Gastroesophageal sphincter (tissue), 4 donors: ENCODE data around the gene NOS3. TPM values are rescaled to one million over a fixed set of nuclear protein-coding genes. Genes with fewer than 3 reads are reported as not detected.

ENCODE experiments used
- ATAC-seq: fragments of 150-250 bp; one replicate; pipeline ENCODE4 v1.9.1; 2016; ENCODE audit warnings: mild to moderate bottlenecking, moderate library complexity
- H3K27ac ChIP-seq, 4 donors: fragments of 200-600 bp; sonication (generic) in 3 of 4; 1 replicate in 3 of 4; 2 replicates in 1 of 4; pipeline ENCODE4 v1.5.1; 2016 to 2019
- H3K27me3 ChIP-seq: fragments of 200-600 bp; sonication (generic); one replicate; pipeline ENCODE4 v1.5.1; 2019
- H3K36me3 ChIP-seq, 2 donors: fragments of 200-600 bp; sonication (generic); one replicate each; pipeline ENCODE4 v1.5.1; 2019; ENCODE audit warnings: control low read depth in 1 of 2
- H3K4me1 ChIP-seq, 3 donors: fragments of 200-600 bp; sonication (generic); 1 replicate in 2 of 3; 2 replicates in 1 of 3; pipeline ENCODE4 v1.5.1; 2016 to 2019; ENCODE audit warnings: control low read depth in 2 of 3
- H3K4me3 ChIP-seq, 2 donors: fragments of 200-600 bp; sonication (generic); one replicate each; pipeline ENCODE4 v1.5.1; 2019; ENCODE audit warnings: mild to moderate bottlenecking in 1 of 2, moderate library complexity in 1 of 2
- H3K9me3 ChIP-seq, 3 donors: fragments of 200-600 bp; sonication (generic); one replicate each; pipeline ENCODE4 v1.5.1; 2017 to 2019; ENCODE audit warnings: control low read depth in 2 of 3
- CTCF ChIP-seq, 4 experiments: fragments of 200-600 bp in 2 of 4; fragments of 450-650 bp in 2 of 4; sonication (generic) in 1 of 4; IDR thresholded peaks; one replicate each; pipeline ENCODE4 v1.5.1; 2017 to 2019; ENCODE audit warnings: antibody characterized with exemption in 4 of 4, mild to moderate bottlenecking in 2 of 4, moderate library complexity in 2 of 4
- EP300 ChIP-seq: sonication (generic); formaldehyde crosslinking; IDR thresholded peaks from one replicate; pipeline ENCODE4 v1.6.1; 2017; ENCODE audit warnings: antibody characterized with exemption, mild to moderate bottlenecking
- POLR2A ChIP-seq, 2 donors: fragments of 450-650 bp; IDR thresholded peaks; one replicate each; pipeline ENCODE4 v1.6.1; 2017; ENCODE audit warnings: antibody characterized with exemption in 2 of 2, mild to moderate bottlenecking in 2 of 2, moderate library complexity in 1 of 2
- POLR2AphosphoS5 ChIP-seq: sonication (generic); formaldehyde crosslinking; IDR thresholded peaks from one replicate; pipeline ENCODE4 v1.6.1; 2017; ENCODE audit warnings: antibody characterized with exemption
- WGBS, 2 donors: methylation state at CpG; one replicate each; pipeline ENCODE4 v1.1.5; 2018; ENCODE audit warnings: low coverage in 1 of 2; 5-methylcytosine and 5-hydroxymethylcytosine counted together
- total RNA-seq, 4 donors: library from RNA; depleted of rRNA; stranded (reverse); fragments of >200 nt; gene quantifications; one replicate each; pipeline ENCODE4 v1.1.0, GENCODE V29; 2016

Gene NOS3
- total RNA-seq, 4 donors from 2014 or later: 6.8 to 29.4 (median 13.5) TPM

GRCh38 chr7:150946421-150947240, 44.2 kb upstream of the NOS3 start:
- ATAC-seq: no peak
- Histone ChIP-seq H3K4me3 (no peak overlapping the region), H3K27ac (peak overlapping the region in 3 of 4 donors; percentile 60 to 71 (median 66)), H3K4me1 (peaks cover 0 to 34% (median 21%) of the 10 kb centered on the region in 3 donors), H3K27me3 (peaks cover 6% of the 10 kb centered on the region), H3K36me3 (peaks cover 0 to 55% of the 10 kb centered on the region in 2 donors), H3K9me3 (no peaks in the 10 kb centered on the region)
- TF ChIP-seq EP300 (no peak), POLR2A (IDR thresholded peaks at IDR 0.05) (no peak), CTCF (IDR thresholded peaks at IDR 0.05) (no peak), POLR2AphosphoS5 (no peak)
- 62% methylated on average over 8 of the region's 27 CpGs; no CpG with 5 or more reads in 1 of the 2 donors for WGBS, 2 donors

- Histone ChIP-seq H3K4me1 (peaks cover 0 to 27% (median 14%) of the 10 kb centered on the region in 3 donors), H3K9me3 (no peaks in the 10 kb centered on the region), H3K27me3 (peaks cover 6% of the 10 kb centered on the region), H3K27ac (no peak overlapping the region), H3K36me3 (peaks cover 0 to 62% of the 10 kb centered on the region in 2 donors), H3K4me3 (no peak overlapping the region)
- WGBS, 2 donors: 80% methylated on average over 1 of the region's 31 CpGs; no CpG with 5 or more reads in 1 of the 2 donors
- no peak for TF ChIP-seq EP300
- no peak for TF ChIP-seq POLR2AphosphoS5
- no peak for TF ChIP-seq POLR2A (IDR thresholded peaks at IDR 0.05)
- no peak for ATAC-seq
Observed at GRCh38 chr7:150947241-150947745, 43.5 kb upstream of the NOS3 start.

GRCh38 chr7:150947761-150948651, 42.8 kb upstream of the NOS3 start:
- no peak for ATAC-seq
- H3K9me3 ChIP-seq: no peaks in the 10 kb centered on the region
- 33% methylated on average over 1 of the region's 34 CpGs; no CpG with 5 or more reads in 1 of the 2 donors for WGBS, 2 donors
- H3K4me1 ChIP-seq: peaks cover 0 to 26% (median 13%) of the 10 kb centered on the region in 3 donors
- H3K27me3 ChIP-seq: peaks cover 6% of the 10 kb centered on the region
- H3K36me3 ChIP-seq: peaks cover 0 to 68% of the 10 kb centered on the region in 2 donors
- no peak overlapping the region for H3K4me3 ChIP-seq
- H3K27ac ChIP-seq: no peak overlapping the region
- TF ChIP-seq POLR2AphosphoS5: no peak
- no peak for TF ChIP-seq CTCF (IDR thresholded peaks at IDR 0.05)
- TF ChIP-seq POLR2A (IDR thresholded peaks at IDR 0.05): no peak

- H3K27ac ChIP-seq: no peak overlapping the region
- peaks cover 0 to 34% (median 19%) of the 10 kb centered on the region in 3 donors for H3K4me1 ChIP-seq
Observed at GRCh38 chr7:150948791-150949251, 42.0 kb upstream of the NOS3 start.

More at GRCh38 chr7:150948791-150949251, 42.0 kb upstream of the NOS3 start:
- 75 to 100% methylated on average over 1 of the region's 15 CpGs for WGBS, 2 donors
- H3K36me3 ChIP-seq: peaks cover 0 to 68% of the 10 kb centered on the region in 2 donors
- TF ChIP-seq POLR2AphosphoS5 (no peak), CTCF (IDR thresholded peaks at IDR 0.05) (no peak), POLR2A (IDR thresholded peaks at IDR 0.05) (no peak), EP300 (no peak)
- no peak for ATAC-seq
- H3K27me3 ChIP-seq: peaks cover 6% of the 10 kb centered on the region
- no peaks in the 10 kb centered on the region for H3K9me3 ChIP-seq
- H3K4me3 ChIP-seq: no peak overlapping the region
